NCI-H82 treated with DMSO at 0.1 percent for 48 hours (cell line): Measurements from ENCODE around the gene PLA2G6.
"Not testable (repeated sequence)": the region's sequence is repeated elsewhere in the genome, so short reads cannot be mapped to it uniquely, and the experiment has no call there.

Experiments used
- DNase-seq: peaks from one replicate; lab custom pipeline; 2025; ENCODE audit not compliant: unreplicated experiment; lab: John Stamatoyannopoulos, UW

PLA2G6 gene

GRCh38 chr22:38135133-38135706 lies 46.4 kb downstream of the PLA2G6 start:
- no peak for DNase-seq

- no peak for DNase-seq
Measured at GRCh38 chr22:38133331-38133730, 48.3 kb downstream of the PLA2G6 start.

GRCh38 chr22:38132794-38133193 lies 48.8 kb downstream of the PLA2G6 start:
- no peak for DNase-seq

GRCh38 chr22:38132136-38132535 lies 49.5 kb downstream of the PLA2G6 start:
- DNase-seq: no peak

- DNase-seq: no peak
Measured at GRCh38 chr22:38131399-38131798, 50.2 kb downstream of the PLA2G6 start.

- no peak for DNase-seq
Measured at GRCh38 chr22:38129856-38130255, 51.8 kb downstream of the PLA2G6 start.

GRCh38 chr22:38129021-38129420 lies 52.6 kb downstream of the PLA2G6 start:
- DNase-seq: no peak

GRCh38 chr22:38127869-38128268 lies 53.8 kb downstream of the PLA2G6 start:
- DNase-seq: no peak

- DNase-seq: peak; percentile 1
Measured at GRCh38 chr22:38126928-38127668, 54.5 kb downstream of the PLA2G6 start.

GRCh38 chr22:38125751-38126201 lies 55.9 kb downstream of the PLA2G6 start:
- no peak for DNase-seq

GRCh38 chr22:38125038-38125610 lies 56.5 kb downstream of the PLA2G6 start:
- no peak for DNase-seq

- DNase-seq: no peak
Measured at GRCh38 chr22:38124236-38124974, 57.2 kb downstream of the PLA2G6 start.

GRCh38 chr22:38122616-38123015 lies 59.0 kb downstream of the PLA2G6 start:
- DNase-seq: no peak

- no peak for DNase-seq
Measured at GRCh38 chr22:38120359-38121110, 61.1 kb downstream of the PLA2G6 start.

- DNase-seq: not testable (repeated sequence)
Measured at GRCh38 chr22:38118747-38119146, 62.9 kb downstream of the PLA2G6 start.

- no peak for DNase-seq
Measured at GRCh38 chr22:38118182-38118581, 63.4 kb downstream of the PLA2G6 start.

- DNase-seq: not testable (repeated sequence)
Measured at GRCh38 chr22:38117556-38117955, 64.1 kb downstream of the PLA2G6 start.

GRCh38 chr22:38115423-38116205 lies 66.0 kb downstream of the PLA2G6 start:
- no peak for DNase-seq

GRCh38 chr22:38114484-38115398 lies 66.9 kb downstream of the PLA2G6 start:
- DNase-seq: peak; percentile 25
